ENCODE measurements around the gene FBXO8. TPM values are rescaled to one million over a fixed set of nuclear protein-coding genes. Genes with fewer than 3 reads are reported as not detected.
A peak's percentile ranks its signal among the peaks of the same experiment; 100 is the strongest.

FBXO8 gene
- total RNA-seq, 3 donors from 2014 or later: 13.5 to 15.9 (median 14.4) TPM

DNA sequence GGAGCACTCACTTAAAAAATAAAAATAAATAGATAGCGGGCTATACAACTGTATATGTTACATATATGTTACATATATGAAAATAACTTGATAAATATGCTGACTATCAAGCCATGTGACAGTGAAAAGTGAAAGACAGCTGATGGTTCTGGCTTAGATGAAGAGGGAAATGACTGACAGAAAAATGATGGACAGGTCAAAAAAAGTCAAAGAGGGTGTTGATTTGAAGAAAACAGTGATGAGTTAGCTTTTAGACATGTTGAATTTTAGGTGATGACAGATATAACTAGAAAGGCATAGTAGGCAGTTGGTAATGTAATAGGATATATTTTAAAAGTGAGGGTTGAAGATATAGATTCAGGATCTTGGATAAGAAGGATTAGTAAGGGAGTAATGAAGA lies 37.8 kb downstream of the FBXO8 start:
- ATAC-seq: no peak
- Mint-ChIP-seq H3K27me3 (ENCODE audit: low read depth) (no peaks in the 10 kb centered on the region), H3K36me3 (ENCODE audit: insufficient read depth) (peaks cover 6% of the 10 kb centered on the region), H3K4me3 (no peak overlapping the region), H3K9me3 (no peaks in the 10 kb centered on the region), H3K4me1 (ENCODE audit: low read depth) (no peaks in the 10 kb centered on the region)
- no peak for DNase-seq

DNA sequence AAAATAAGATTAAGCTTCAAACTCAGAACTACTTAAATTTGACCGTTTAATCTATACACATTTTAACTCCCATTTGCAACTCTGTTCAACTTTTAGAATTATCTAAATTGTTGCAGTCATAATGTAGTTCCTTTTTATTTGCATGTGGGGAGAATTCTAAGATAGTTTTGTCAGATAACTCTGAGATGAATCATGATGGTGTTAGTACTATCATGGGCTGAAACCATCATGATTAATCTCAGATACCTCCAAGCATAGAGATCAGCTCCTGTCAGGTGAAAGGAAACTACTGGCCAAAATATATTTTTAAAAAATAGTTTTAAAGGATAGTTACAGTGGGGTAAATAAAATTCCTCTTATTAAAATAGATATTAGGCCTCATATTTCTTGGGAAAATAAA lies 39.0 kb downstream of the FBXO8 start:
- ATAC-seq: no peak
- H3K4me3 Mint-ChIP-seq: no peak overlapping the region

DNA sequence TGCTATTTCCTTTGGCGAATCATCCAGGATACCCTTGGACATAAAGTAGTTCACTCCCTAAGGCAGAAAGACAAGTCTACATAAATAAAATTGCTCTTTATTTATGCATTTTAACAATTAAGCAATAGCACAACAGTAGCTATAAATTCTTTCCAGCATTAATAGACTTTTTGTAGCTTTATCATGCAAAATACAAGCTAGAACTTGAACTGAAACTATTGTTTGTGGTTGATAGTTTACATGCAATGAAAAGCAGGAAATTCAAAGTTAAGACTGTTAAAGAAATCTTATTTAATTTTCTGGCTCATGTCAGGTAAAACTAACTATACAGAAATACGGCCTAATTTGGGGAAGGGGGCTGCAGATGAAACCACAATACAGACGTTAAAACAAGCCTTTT lies 42.3 kb downstream of the FBXO8 start:
- Mint-ChIP-seq H3K4me1 (ENCODE audit: low read depth) (no peaks in the 10 kb centered on the region), H3K27me3 (ENCODE audit: low read depth) (no peaks in the 10 kb centered on the region), H3K36me3 (ENCODE audit: insufficient read depth) (peaks cover 12% of the 10 kb centered on the region), H3K9me3 (no peaks in the 10 kb centered on the region), H3K4me3 (no peak overlapping the region)
- DNase-seq (no peak), ATAC-seq (no peak)

More for the DNA sequence above, 39.0 kb downstream of the FBXO8 start:
- no peaks in the 10 kb centered on the region for H3K4me1 Mint-ChIP-seq (ENCODE audit: low read depth)
- no peak for DNase-seq
- H3K36me3 Mint-ChIP-seq (ENCODE audit: insufficient read depth): peaks cover 2% of the 10 kb centered on the region
- no peaks in the 10 kb centered on the region for H3K9me3 Mint-ChIP-seq
- no peaks in the 10 kb centered on the region for H3K27me3 Mint-ChIP-seq (ENCODE audit: low read depth)

DNA sequence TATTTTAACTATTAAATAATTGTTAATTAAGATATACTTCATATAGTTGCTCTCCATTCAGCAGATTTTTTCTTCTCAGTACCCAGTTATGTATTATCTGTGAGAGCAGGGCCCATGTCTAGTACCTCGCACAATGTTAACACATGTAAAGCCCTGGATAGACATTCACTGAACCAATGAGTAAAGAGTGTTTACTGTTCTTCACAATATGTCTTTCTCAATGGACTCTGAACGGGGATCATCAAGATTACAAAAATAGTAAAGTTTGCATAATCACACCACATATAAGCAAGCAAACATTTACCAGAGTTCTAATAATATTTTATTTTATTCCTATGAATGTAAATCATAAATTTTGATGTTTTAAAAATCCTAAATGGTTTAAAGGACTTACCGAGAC lies 47.1 kb downstream of the FBXO8 start:
- Mint-ChIP-seq H3K9me3 (no peaks in the 10 kb centered on the region), H3K27me3 (ENCODE audit: low read depth) (no peaks in the 10 kb centered on the region), H3K4me3 (no peak overlapping the region), H3K36me3 (ENCODE audit: insufficient read depth) (peaks cover 13% of the 10 kb centered on the region), H3K4me1 (ENCODE audit: low read depth) (no peaks in the 10 kb centered on the region)
- no peak for ATAC-seq
- DNase-seq: no peak

DNA sequence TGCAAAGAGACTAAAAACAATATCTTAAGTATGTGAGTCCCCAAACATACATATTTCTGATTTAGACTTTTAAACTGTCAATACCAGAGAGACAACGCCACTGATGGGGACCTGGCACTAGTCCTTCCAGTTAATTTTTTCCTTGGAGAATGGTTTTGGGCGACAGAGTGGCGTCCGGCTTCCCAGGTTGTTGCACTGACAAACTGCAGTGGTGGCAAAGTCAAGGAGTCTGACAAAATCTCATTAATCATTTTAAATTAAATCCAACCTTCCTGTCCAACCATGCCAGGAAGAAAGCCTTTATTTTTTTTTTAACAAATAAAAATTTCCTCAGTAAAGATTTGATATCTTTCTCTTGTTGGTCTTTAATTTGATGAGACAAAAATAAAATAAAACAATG lies 52.8 kb downstream of the FBXO8 start:
- Mint-ChIP-seq H3K9me3 (no peaks in the 10 kb centered on the region), H3K36me3 (ENCODE audit: insufficient read depth) (peaks cover 3% of the 10 kb centered on the region), H3K4me3 (no peak overlapping the region)

DNA sequence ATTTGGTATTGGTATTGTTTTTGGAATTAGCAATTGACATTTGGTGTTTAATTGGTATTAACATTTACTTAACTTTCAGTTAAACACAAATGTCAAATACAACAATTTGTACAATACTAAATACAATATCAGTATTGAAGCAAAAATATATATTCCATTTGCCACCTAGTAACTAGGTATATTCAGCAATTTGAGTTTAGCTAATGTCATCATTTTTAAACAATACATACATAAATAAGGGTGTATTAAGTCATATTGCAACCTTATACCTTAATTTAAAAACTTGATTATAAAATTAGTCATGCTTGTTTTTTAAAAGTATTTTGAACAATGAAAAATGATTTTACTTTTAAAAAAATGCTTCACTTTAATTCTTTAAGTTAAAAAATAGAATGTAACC lies 53.3 kb downstream of the FBXO8 start:
- ATAC-seq (no peak), DNase-seq (no peak)
- Mint-ChIP-seq H3K36me3 (ENCODE audit: insufficient read depth) (peaks cover 3% of the 10 kb centered on the region), H3K4me1 (ENCODE audit: low read depth) (no peaks in the 10 kb centered on the region), H3K27me3 (ENCODE audit: low read depth) (peaks cover 8% of the 10 kb centered on the region), H3K9me3 (no peaks in the 10 kb centered on the region), H3K4me3 (no peak overlapping the region)

More for the DNA sequence above, 52.8 kb downstream of the FBXO8 start:
- no peaks in the 10 kb centered on the region for H3K4me1 Mint-ChIP-seq (ENCODE audit: low read depth)
- H3K27me3 Mint-ChIP-seq (ENCODE audit: low read depth): peaks cover 3% of the 10 kb centered on the region
- ATAC-seq (no peak), DNase-seq (no peak)

DNA sequence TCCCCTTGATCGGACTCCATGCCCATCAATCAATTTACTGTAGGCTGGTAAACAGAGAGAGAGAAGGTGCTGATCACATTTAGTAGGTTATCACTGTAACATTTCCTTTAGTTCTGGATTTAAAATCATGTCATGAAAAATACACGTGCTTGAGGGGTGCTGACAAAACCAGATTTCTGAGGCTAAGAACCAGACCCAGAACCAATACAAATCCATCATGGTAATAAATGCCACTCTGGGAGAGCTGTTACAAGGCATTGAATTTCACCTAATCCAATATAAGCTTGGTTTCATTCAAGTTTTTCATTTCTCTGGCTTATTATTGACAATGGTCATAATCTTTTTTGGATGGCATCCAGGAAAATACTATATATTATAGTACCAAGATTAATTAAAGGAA lies 54.5 kb downstream of the FBXO8 start:
- DNase-seq (no peak), ATAC-seq (no peak)
- H3K9me3 Mint-ChIP-seq: no peaks in the 10 kb centered on the region
- H3K36me3 Mint-ChIP-seq (ENCODE audit: insufficient read depth): peaks cover 3% of the 10 kb centered on the region
- H3K4me3 Mint-ChIP-seq: no peak overlapping the region
- H3K4me1 Mint-ChIP-seq (ENCODE audit: low read depth): no peaks in the 10 kb centered on the region
- H3K27me3 Mint-ChIP-seq (ENCODE audit: low read depth): peaks cover 8% of the 10 kb centered on the region

DNA sequence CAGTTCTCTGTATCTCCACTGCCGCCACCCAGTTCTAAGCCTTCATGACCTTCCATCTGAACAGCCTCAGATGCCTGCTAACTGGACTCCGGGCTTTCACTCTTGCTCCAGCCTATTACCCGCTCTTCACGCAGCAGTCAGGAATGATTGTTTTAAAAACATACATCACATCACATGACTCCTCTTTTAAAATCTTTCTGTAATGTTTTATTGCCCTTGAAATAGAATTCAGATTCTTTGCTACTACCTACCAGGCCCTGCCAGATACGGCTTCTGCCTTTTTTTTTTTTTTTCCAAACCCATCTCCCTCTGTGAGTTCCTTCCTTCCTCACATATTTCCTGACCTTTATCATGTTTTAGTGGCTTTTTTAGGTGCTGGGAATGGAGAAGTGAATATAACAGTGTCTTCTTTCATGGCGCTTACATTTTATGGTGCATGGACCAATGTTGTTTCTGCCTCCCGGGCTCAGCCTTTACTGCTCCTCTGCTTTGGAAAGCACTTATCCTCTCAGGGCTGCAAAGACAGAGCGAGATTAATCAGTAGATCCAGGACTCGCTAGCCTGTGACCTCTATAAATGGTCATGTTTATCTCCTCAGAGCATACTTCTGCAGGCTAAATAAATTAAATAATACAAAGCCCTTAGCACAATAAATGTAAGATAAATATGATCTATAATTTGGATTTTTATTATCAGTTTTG lies 58.0 kb downstream of the FBXO8 start:
- Mint-ChIP-seq H3K4me1 (ENCODE audit: low read depth) (no peaks in the 10 kb centered on the region), H3K9me3 (no peaks in the 10 kb centered on the region), H3K4me3 (no peak overlapping the region), H3K36me3 (ENCODE audit: insufficient read depth) (no peaks in the 10 kb centered on the region), H3K27me3 (ENCODE audit: low read depth) (peaks cover 15% of the 10 kb centered on the region)
- ATAC-seq (no peak), DNase-seq (no peak)

DNA sequence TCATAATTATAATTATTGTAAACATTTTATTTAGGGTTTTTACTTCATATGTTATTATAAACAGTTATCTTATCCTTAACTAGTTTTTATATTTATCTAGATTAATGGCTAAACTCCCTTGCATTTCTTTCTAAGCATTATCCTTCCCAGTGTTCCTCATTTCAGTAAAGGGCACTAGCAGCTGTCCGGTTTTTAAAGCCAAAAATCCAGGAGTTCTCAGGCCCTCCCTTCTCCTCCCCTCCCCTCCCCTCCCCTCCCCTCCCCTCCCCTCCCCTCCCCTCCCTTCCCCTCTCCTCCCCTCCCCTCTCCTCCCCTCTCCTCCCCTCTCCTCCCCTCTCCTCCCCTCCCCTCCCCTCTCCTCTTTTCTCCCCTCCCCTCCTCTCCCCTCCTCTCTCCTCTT lies 58.9 kb downstream of the FBXO8 start:
- H3K9me3 Mint-ChIP-seq: no peaks in the 10 kb centered on the region
- no peaks in the 10 kb centered on the region for H3K36me3 Mint-ChIP-seq (ENCODE audit: insufficient read depth)
- H3K4me1 Mint-ChIP-seq (ENCODE audit: low read depth): no peaks in the 10 kb centered on the region
- no peak for DNase-seq
- H3K27me3 Mint-ChIP-seq (ENCODE audit: low read depth): peaks cover 17% of the 10 kb centered on the region
- H3K4me3 Mint-ChIP-seq: no peak overlapping the region
- no peak for ATAC-seq

DNA sequence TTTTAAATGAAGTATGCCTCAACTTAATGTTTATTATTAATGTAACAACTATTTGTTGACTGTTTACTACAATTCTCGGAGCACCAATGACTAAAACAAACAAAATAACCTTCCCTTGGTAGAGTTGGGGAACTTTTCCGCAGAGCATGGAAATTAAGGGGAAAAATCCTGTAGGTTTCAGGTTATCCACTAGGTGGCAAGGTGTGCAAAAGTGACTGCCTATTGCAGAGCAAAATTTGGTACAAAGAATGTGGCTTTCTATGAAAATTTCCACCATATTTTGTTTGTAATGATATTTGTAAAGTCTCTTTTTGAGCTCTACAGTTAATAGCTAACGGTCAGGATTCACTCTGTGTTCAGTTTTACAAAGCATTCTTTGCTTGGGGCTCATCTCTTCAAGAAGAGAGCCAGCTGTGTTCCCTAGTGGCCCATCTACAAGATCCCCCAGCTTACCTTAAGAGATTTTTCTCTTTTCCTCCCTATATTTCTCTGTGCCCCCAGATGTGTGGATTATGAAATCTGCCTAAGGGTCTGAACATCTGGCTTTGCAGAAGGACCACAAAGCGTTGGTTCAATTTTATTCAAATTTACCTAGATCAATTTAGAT lies 61.1 kb downstream of the FBXO8 start:
- peaks cover 35% of the 10 kb centered on the region for H3K27me3 Mint-ChIP-seq (ENCODE audit: low read depth)
- peaks cover 8% of the 10 kb centered on the region for H3K4me1 Mint-ChIP-seq (ENCODE audit: low read depth)
- DNase-seq (no peak), ATAC-seq (peak; percentile 38 to 40)
- no peak overlapping the region for H3K4me3 Mint-ChIP-seq
- H3K36me3 Mint-ChIP-seq (ENCODE audit: insufficient read depth): no peaks in the 10 kb centered on the region
- no peaks in the 10 kb centered on the region for H3K9me3 Mint-ChIP-seq

DNA sequence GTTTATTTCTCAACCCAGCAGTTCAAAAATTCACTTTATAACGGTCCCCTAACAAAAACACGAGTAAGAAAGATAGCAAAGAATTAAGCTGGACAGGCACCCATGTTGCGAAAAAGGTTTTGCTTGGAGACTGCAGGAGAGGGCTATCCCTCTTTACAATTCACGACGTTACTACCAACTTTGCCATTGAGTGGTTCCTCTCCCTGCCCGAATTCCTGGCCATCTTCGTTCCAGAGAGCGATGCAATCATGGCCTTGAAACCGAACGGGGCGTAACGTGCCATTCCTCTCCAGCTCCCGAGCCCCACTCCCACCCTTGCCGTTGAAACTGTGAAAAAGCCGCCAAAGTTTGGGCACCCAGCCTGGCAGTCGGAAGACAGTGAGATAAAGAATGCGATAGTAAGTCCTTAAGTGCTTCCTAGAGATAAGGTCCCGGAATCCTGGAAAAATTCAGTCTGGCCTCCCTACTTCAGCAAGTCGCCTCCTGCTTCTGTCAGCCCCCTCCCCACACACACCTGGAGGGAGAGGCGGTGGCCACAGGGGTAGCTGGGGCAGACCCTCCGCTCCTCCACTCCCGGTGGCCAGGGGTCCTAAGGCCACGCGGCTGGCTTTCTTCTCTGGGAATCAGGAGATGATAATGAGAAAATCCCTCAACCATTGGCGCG lies 65.2 kb downstream of the FBXO8 start:
- Mint-ChIP-seq H3K36me3 (ENCODE audit: insufficient read depth) (no peaks in the 10 kb centered on the region), H3K4me3 (no peak overlapping the region), H3K4me1 (ENCODE audit: low read depth) (peaks cover 33% of the 10 kb centered on the region), H3K27me3 (ENCODE audit: low read depth) (peaks cover 63% of the 10 kb centered on the region), H3K9me3 (no peaks in the 10 kb centered on the region)
- DNase-seq (no peak), ATAC-seq (no peak)

DNA sequence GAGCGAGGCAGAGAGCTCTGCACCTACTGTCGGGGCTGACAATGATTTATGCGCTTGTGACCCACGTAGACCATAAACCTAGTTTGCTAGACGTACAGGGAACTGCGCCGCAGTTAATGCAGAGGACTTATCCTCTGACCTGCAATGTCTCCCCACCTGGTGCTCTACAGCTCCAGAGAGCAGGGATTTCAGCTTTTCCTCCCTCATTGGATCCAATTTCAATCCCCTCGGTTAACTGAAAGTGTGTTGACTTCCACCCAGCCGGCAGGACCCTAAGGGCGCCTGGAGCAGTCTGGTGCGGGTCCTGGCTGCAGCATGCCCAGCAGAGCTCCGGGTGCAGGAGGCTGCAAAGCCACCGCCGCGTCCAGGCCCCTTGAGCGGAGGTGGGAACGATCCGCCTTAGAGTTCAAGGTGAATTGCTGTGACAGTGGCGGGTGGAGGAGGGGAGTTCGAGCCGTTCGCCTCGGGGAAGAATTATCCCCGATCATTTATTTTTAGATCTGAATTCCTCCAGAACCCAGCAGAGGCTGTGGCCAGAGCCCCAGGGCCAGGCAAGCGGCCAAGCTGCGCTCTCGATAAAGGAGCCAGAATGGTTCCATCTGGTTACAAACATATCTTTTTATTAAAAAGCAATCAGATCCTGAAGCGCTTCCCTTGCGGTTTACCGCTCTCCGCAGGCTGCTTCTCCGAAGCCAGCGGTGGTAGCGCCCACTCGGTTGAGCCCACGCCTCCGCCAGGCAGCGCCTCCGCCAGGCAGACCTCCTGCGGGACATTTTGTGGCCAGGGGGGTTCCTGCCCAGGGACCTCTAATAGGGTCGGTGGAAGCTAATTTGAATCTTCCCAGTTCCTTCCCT lies 66.0 kb downstream of the FBXO8 start:
- Mint-ChIP-seq H3K4me3 (peak overlapping the region; percentile 19), H3K9me3 (no peaks in the 10 kb centered on the region), H3K27me3 (ENCODE audit: low read depth) (peaks cover 69% of the 10 kb centered on the region), H3K4me1 (ENCODE audit: low read depth) (peaks cover 33% of the 10 kb centered on the region), H3K36me3 (ENCODE audit: insufficient read depth) (no peaks in the 10 kb centered on the region)
- DNase-seq (no peak), ATAC-seq (peak; percentile 18 to 28)

DNA sequence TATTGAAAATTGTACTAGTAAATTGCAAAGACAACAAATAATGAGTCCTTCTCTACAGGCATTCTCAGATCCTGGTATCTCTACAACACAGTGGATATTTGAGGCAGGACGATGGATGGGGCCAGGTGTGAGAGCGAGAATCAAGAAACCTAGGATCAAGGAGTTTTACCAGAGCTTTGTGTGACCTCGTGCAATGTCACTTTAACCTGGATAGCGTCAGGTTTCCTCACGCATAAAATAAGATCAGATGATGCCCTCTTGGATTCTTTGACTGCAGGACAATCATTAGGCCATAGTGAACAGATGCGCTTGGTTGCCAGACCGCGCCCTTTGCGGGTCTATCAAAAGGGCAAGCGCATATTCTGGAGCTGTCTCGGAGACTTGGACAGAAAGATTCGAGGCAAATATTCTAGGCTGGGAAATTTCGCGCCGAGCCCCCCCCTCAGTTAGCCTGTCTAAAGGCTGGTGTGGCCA lies 66.6 kb downstream of the FBXO8 start:
- Mint-ChIP-seq H3K4me1 (ENCODE audit: low read depth) (peaks cover 38% of the 10 kb centered on the region), H3K9me3 (no peaks in the 10 kb centered on the region), H3K27me3 (ENCODE audit: low read depth) (peaks cover 72% of the 10 kb centered on the region), H3K36me3 (ENCODE audit: insufficient read depth) (no peaks in the 10 kb centered on the region), H3K4me3 (no peak overlapping the region)
- ATAC-seq (no peak), DNase-seq (no peak)

DNA sequence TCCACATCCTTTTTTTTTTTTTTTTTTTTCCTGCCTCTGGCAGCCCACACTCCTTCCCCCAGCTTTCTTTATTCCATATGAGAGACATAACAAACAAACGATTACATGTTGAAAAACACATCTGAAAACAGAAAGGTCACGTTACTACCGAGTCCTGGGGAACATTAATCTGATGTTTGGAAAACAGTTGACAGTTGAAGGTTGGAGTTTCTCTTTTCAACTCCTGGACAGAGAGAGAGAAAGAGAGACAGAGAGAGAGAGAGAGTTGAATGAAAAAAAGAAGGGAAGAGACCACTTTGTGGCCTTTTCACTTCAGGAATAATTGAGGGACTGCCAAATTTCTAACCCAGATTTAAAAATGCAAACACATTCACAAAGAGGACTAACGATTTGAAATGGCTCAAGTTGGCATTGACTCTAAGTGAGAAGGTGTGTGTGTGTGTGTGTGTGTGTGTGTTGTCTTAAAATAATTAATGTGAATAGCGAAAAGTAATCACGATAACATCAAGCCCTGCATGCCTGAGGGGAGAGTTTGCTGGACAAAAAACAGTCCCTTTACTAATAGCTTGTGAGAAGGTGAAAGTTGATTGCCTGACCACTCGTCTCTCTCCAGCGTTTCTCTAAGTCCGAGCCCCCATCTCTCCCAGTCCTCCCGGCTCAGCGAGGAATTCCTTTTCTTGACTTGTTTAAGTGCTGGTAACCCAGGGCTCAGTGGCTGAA lies 67.3 kb downstream of the FBXO8 start:
- no peak for DNase-seq
- Mint-ChIP-seq H3K4me3 (no peak overlapping the region), H3K4me1 (ENCODE audit: low read depth) (peaks cover 44% of the 10 kb centered on the region), H3K36me3 (ENCODE audit: insufficient read depth) (no peaks in the 10 kb centered on the region), H3K9me3 (no peaks in the 10 kb centered on the region), H3K27me3 (ENCODE audit: low read depth) (peaks cover 77% of the 10 kb centered on the region)
- ATAC-seq: no peak
